Loucy (cell line): ENCODE data around the gene FGGY.
A peak's percentile ranks its signal among the peaks of the same experiment; 100 is the strongest.

Experiments
- H2AFZ ChIP-seq: fragments of 200-600 bp; sonication (generic); 2 replicates; pipeline ENCODE4 v1.6.0; 2016; ENCODE audit warnings: antibody characterized with exemption, mild to moderate bottlenecking, low read length, moderate library complexity
- H3F3A ChIP-seq: fragments of 200-600 bp; 2 replicates; pipeline ENCODE4 v1.6.0; 2016; ENCODE audit warnings: antibody characterized with exemption, low read depth, mild to moderate bottlenecking
- H3K27me3 ChIP-seq: fragments of 200-600 bp; sonication (generic); 2 replicates; pipeline ENCODE4 v1.6.1; 2014; ENCODE audit warnings: low read length, mild to moderate bottlenecking; ENCODE audit not compliant: insufficient read depth, poor library complexity, severe bottlenecking
- H3K36me3 ChIP-seq: fragments of 200-600 bp; sonication (generic); 2 replicates; pipeline ENCODE4 v1.6.1; 2016; ENCODE audit warnings: low read length; ENCODE audit not compliant: insufficient read depth
- H3K4me1 ChIP-seq: fragments of 200-600 bp; sonication (generic); 2 replicates; pipeline ENCODE4 v1.5.1; 2014; ENCODE audit warnings: low read length, mild to moderate bottlenecking; ENCODE audit not compliant: insufficient read depth, poor library complexity, severe bottlenecking
- H3K4me2 ChIP-seq: fragments of 200-600 bp; sonication (generic); 2 replicates; pipeline ENCODE4 v1.6.0; 2014; ENCODE audit warnings: antibody characterized with exemption, low read length, low read depth, mild to moderate bottlenecking; ENCODE audit not compliant: poor library complexity, severe bottlenecking
- H3K4me3 ChIP-seq: fragments of 200-600 bp; sonication (generic); 2 replicates; pipeline ENCODE4 v1.5.1; 2014; ENCODE audit warnings: low read length, mild to moderate bottlenecking, mixed read lengths; ENCODE audit not compliant: poor library complexity, severe bottlenecking
- H3K79me2 ChIP-seq: fragments of 200-600 bp; sonication (generic); 2 replicates; pipeline ENCODE4 v1.6.1; 2014; ENCODE audit warnings: low read length; ENCODE audit not compliant: insufficient read depth
- H3K9ac ChIP-seq: fragments of 200-600 bp; sonication (generic); 2 replicates; pipeline ENCODE4 v1.6.0; 2014; ENCODE audit warnings: mild to moderate bottlenecking, low read depth, low read length, moderate library complexity; ENCODE audit not compliant: poor library complexity, severe bottlenecking
- H3K9me2 ChIP-seq: fragments of 200-600 bp; sonication (generic); replicated peaks from 2 replicates; pipeline ENCODE4 v1.6.1; 2016; ENCODE audit warnings: low read depth, low read length, mixed read lengths
- H3K9me3 ChIP-seq: fragments of 200-600 bp; sonication (generic); 2 replicates; pipeline ENCODE4 v1.6.1; 2014; ENCODE audit warnings: mild to moderate bottlenecking, antibody characterized with exemption, low read length, low read depth; ENCODE audit not compliant: insufficient read depth
- H4K20me1 ChIP-seq: fragments of 200-600 bp; sonication (generic); 2 replicates; pipeline ENCODE4 v1.6.0; 2014; ENCODE audit warnings: antibody characterized with exemption, low read length, mild to moderate bottlenecking; ENCODE audit not compliant: insufficient read depth, poor library complexity, severe bottlenecking
- EZH2phosphoT487 ChIP-seq: fragments of 200-600 bp; IDR thresholded peaks from 2 replicates; pipeline ENCODE4 v1.6.1; 2018; ENCODE audit warnings: antibody characterized with exemption, mild to moderate bottlenecking, moderate library complexity, borderline replicate concordance
- TF ChIP-seq, protein P1 (sequence below): fragments of 200-600 bp; sonication (generic); conservative IDR thresholded peaks from 2 replicates; pipeline ENCODE4 v1.5.1; 2014; ENCODE audit warnings: mild to moderate bottlenecking, antibody characterized with exemption, low read length

Gene FGGY

DNA sequence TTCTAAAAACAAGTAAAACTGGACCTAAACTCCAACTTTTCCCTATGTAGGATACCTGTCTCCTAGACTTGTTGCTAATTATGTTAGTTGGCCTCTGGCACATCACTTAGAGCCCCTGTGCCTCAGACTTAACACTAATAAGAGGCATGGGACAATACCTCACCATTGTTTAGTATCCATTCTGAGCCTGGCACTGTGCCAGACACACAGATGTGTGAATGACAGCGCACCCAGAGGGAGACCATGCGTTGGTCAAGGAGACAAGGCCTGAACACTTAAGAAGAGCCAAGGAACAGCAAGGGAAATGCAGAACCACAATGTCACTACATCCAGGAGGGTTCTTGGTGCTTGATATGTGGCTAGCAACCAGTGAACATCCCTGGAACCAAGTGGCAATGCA is 189.1 kb downstream of the FGGY start:
- H2AFZ ChIP-seq: no peak overlapping the region
- no peaks in the 10 kb centered on the region for H3F3A ChIP-seq
- no peak overlapping the region for H3K4me3 ChIP-seq
- H3K9me3 ChIP-seq: no peaks in the 10 kb centered on the region
- H4K20me1 ChIP-seq: no peaks in the 10 kb centered on the region
- no peak overlapping the region for H3K9ac ChIP-seq
- no peaks in the 10 kb centered on the region for H3K79me2 ChIP-seq
- H3K9me2 ChIP-seq: no peaks in the 10 kb centered on the region
- H3K36me3 ChIP-seq: no peaks in the 10 kb centered on the region
- TF ChIP-seq, protein P1, sequence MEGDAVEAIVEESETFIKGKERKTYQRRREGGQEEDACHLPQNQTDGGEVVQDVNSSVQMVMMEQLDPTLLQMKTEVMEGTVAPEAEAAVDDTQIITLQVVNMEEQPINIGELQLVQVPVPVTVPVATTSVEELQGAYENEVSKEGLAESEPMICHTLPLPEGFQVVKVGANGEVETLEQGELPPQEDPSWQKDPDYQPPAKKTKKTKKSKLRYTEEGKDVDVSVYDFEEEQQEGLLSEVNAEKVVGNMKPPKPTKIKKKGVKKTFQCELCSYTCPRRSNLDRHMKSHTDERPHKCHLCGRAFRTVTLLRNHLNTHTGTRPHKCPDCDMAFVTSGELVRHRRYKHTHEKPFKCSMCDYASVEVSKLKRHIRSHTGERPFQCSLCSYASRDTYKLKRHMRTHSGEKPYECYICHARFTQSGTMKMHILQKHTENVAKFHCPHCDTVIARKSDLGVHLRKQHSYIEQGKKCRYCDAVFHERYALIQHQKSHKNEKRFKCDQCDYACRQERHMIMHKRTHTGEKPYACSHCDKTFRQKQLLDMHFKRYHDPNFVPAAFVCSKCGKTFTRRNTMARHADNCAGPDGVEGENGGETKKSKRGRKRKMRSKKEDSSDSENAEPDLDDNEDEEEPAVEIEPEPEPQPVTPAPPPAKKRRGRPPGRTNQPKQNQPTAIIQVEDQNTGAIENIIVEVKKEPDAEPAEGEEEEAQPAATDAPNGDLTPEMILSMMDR: no peak
- TF ChIP-seq EZH2phosphoT487: no peak
- H3K27me3 ChIP-seq: no peaks in the 10 kb centered on the region
- H3K4me2 ChIP-seq: no peak overlapping the region
- H3K4me1 ChIP-seq: peaks cover 49% of the 10 kb centered on the region

DNA sequence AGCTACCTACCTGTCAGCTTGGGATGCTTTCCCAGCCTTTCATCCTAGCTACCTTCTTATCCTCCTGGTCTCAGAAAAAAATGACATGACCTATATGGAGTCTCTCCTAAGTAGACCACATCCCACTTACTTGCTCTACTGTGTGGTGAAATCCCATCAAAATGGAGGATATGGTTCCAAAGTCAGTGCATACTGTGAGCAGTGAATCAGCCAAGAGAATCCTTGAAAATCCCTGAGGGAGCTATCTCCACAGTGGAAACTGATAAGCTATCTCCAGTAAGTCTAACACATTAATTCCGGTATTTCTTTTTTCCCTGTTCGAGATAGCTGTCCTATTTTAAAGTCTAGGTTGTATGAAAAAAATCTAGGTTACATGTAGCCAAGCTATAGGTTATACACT is 189.7 kb downstream of the FGGY start:
- Histone ChIP-seq H3K4me3 (no peak overlapping the region), H3K36me3 (no peaks in the 10 kb centered on the region), H3F3A (no peaks in the 10 kb centered on the region), H3K79me2 (no peaks in the 10 kb centered on the region), H2AFZ (no peak overlapping the region), H3K9ac (no peak overlapping the region), H3K4me2 (no peak overlapping the region), H3K9me2 (no peaks in the 10 kb centered on the region), H4K20me1 (no peaks in the 10 kb centered on the region), H3K27me3 (no peaks in the 10 kb centered on the region), H3K4me1 (peaks cover 44% of the 10 kb centered on the region), H3K9me3 (peaks cover 4% of the 10 kb centered on the region; the same call in 1 of the 2 replicates)
- TF ChIP-seq, protein P1: no peak
- no peak for TF ChIP-seq EZH2phosphoT487

DNA sequence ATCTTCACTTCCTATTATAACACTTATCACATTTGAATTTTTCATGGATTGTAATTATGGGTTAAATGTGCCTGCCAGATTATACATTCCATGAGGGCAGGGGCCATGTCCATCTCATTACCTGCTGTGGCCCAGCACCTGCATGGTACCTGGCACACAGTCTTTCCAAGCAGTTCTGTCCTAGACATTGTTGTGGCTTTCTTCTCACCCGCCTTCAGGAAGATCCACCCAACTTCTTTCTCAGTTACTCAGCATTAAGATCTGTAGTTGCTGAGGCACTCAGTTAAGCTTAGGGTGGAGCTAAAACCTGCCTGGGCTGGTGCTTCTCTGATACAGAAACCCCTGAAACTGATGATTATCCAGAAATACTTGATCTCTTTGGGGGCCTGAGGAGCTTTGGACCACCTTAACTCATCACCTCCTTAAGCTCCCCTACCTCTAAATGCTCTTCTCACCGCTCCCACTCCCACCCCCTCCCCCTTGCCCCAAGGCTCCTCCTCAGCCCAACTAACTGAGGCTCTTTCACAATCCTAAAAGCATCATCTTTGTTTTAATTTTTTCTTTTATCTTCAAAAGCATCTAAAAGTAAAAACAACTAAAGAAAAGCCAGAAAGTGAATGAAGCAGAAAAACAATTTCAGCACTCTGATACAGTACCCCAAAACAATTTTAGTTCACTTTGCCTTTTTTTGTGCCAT is 190.6 kb downstream of the FGGY start:
- H3K9me2 ChIP-seq: no peaks in the 10 kb centered on the region
- H3K9me3 ChIP-seq: peaks cover 9% of the 10 kb centered on the region; the same call in 1 of the 2 replicates
- peak overlapping the region; percentile 19 for H3K4me2 ChIP-seq
- no peaks in the 10 kb centered on the region for H3F3A ChIP-seq
- no peaks in the 10 kb centered on the region for H3K36me3 ChIP-seq
- peaks cover 36% of the 10 kb centered on the region for H3K4me1 ChIP-seq
- H3K79me2 ChIP-seq: no peaks in the 10 kb centered on the region
- peak overlapping the region; percentile 15 for H3K9ac ChIP-seq
- TF ChIP-seq, protein P1: no peak
- no peak for TF ChIP-seq EZH2phosphoT487
- no peak overlapping the region for H3K4me3 ChIP-seq
- H3K27me3 ChIP-seq: no peaks in the 10 kb centered on the region
- peak overlapping the region; percentile 23 for H2AFZ ChIP-seq
- H4K20me1 ChIP-seq: no peaks in the 10 kb centered on the region
